Measurements from ENCODE around the gene MIEF2. TPM values are rescaled to one million over a fixed set of nuclear protein-coding genes. Genes with fewer than 3 reads are reported as not detected.
A peak's percentile ranks its signal among the peaks of the same experiment; 100 is the strongest.

Gene MIEF2
- total and polyA plus RNA-seq, 2 donors (not counting 3 experiments of a cell fraction or from before 2014, with no cell fraction given), result 8.3 to 22.7 TPM

- dilution Hi-C loops (cut with MboI; ENCODE audit: extremely low pct_ligation_motif_present, low sequenced_read_pairs), result no loop called here
- no TSS peak for BruUV-seq (replicated peaks)
- POLR2A ChIA-PET, result no interaction called here
Measured at GRCh38 chr17:18259621-18260331, 686 bp upstream of the MIEF2 start.

More at GRCh38 chr17:18259621-18260331, 686 bp upstream of the MIEF2 start:
- no peak for FAIRE-seq
- intact Hi-C loops (cut with micrococcal nuclease), result loop anchor here (1.0 kb wide), 1 partner anchor 56 kb away; the partner anchor contains the start of gene SMCR8
- H3K79me2 ChIP-seq (ENCODE audit: control insufficient read depth, insufficient read depth, low read length), result peaks cover 23% of the 10 kb centered on the region
- no peak overlapping the region for H3K4me3 ChIP-seq (replicated peaks in 1 of 3; ENCODE audit: insufficient read depth in 1 of 3, low read depth in 1 of 3, low read length in 3 of 3)
- no peaks in the 10 kb centered on the region for H4K20me1 ChIP-seq (replicated peaks; ENCODE audit: control insufficient read depth, extremely low read depth, insufficient read depth, low read length)
- no peaks in the 10 kb centered on the region for H3K9me1 ChIP-seq (replicated peaks; ENCODE audit: control insufficient read depth, extremely low read depth, insufficient read depth, low read length)
- peak overlapping the region; percentile 7 for H3K4me2 ChIP-seq (ENCODE audit: insufficient read depth, low read length)
- no peaks in the 10 kb centered on the region for H3K9me3 ChIP-seq (replicated peaks; ENCODE audit: control insufficient read depth, insufficient read depth, low read length)
- peaks cover 2 to 29% of the 10 kb centered on the region in 2 experiments for H3K36me3 ChIP-seq (ENCODE audit: control insufficient read depth in 2 of 2, extremely low read depth in 1 of 2, insufficient read depth in 2 of 2, low read length in 2 of 2)
- H2AFZ ChIP-seq (ENCODE audit: low read depth, low read length), result peak overlapping the region; percentile 57
- H3K9ac ChIP-seq (replicated peaks; ENCODE audit: extremely low read depth, insufficient read depth, low read length), result no peak overlapping the region
- H3K27ac ChIP-seq (ENCODE audit: insufficient read depth, low read depth, low read length), result no peak overlapping the region
- TF ChIP-seq GATA2 (IDR thresholded peaks at IDR 0.05; ENCODE audit: insufficient read depth, insufficient read length, low read depth, low read length) (no peak), FOS (IDR thresholded peaks at IDR 0.05; ENCODE audit: borderline replicate concordance, insufficient read depth, low read length) (no peak), POLR2A (IDR thresholded peaks at IDR 0.05; ENCODE audit: low read depth, low read length) (no peak), JUN (IDR thresholded peaks at IDR 0.05; ENCODE audit: borderline replicate concordance, insufficient read depth, insufficient read length, low read depth) (no peak), EZH2 (IDR thresholded peaks at IDR 0.05; ENCODE audit: borderline replicate concordance, low read depth, low read length, severe bottlenecking) (no peak), CTCF (IDR thresholded peaks at IDR 0.05; ENCODE audit: extremely low read depth in 1 of 2, insufficient read depth in 1 of 2, low read depth in 1 of 2, low read length in 2 of 2) (no peak), POLR2AphosphoS5 (IDR thresholded peaks at IDR 0.05; ENCODE audit: insufficient read depth, low read depth, low read length) (no peak)
- TF ChIP-seq, protein P1, sequence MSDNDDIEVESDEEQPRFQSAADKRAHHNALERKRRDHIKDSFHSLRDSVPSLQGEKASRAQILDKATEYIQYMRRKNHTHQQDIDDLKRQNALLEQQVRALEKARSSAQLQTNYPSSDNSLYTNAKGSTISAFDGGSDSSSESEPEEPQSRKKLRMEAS (IDR thresholded peaks at IDR 0.05; ENCODE audit: insufficient read depth, insufficient read length), result no peak
- no peak for DNase-seq (ENCODE audit: low read depth, low spot score)
- CTCF ChIA-PET, result no interaction called here
- no peaks in the 10 kb centered on the region for H3K27me3 ChIP-seq (ENCODE audit: control insufficient read depth in 2 of 2, insufficient read depth in 2 of 2, low read length in 2 of 2)
- H3K4me1 ChIP-seq (ENCODE audit: control insufficient read depth, extremely low read depth, insufficient read depth, low read length), result peaks cover 14% of the 10 kb centered on the region
